GM23338 (cell line): ENCODE measurements around the gene PACS1. TPM values are rescaled to one million over a fixed set of nuclear protein-coding genes. Genes with fewer than 3 reads are reported as not detected.

Source experiments
- CREB1 ChIP-seq: fragments of 250-450 bp; sonication (Bioruptor Pico); IDR thresholded peaks from 2 replicates; pipeline ENCODE4 v1.5.0; 2020; ENCODE audit warnings: low read depth, mild to moderate bottlenecking, moderate library complexity
- JUNB ChIP-seq: IDR thresholded peaks from one replicate; pipeline ENCODE4 v1.6.1; 2016; ENCODE audit warnings: antibody characterized with exemption; ENCODE audit not compliant: unreplicated experiment
- NANOG ChIP-seq: IDR thresholded peaks from 2 replicates; pipeline ENCODE4 v1.6.1; 2016; ENCODE audit warnings: antibody characterized with exemption, borderline replicate concordance
- POLR2AphosphoS5 ChIP-seq: IDR thresholded peaks from 2 replicates; pipeline ENCODE4 v1.6.1; 2016; ENCODE audit warnings: antibody characterized with exemption, low read depth
- STAT1 ChIP-seq: IDR thresholded peaks from one replicate; pipeline ENCODE4 v1.6.1; 2016; ENCODE audit warnings: antibody characterized with exemption; ENCODE audit not compliant: unreplicated experiment
- ZNF462 ChIP-seq: fragments of 250-450 bp; sonication (Bioruptor Pico); IDR thresholded peaks from 2 replicates; pipeline ENCODE4 v1.5.0; 2020; ENCODE audit warnings: mild to moderate bottlenecking, moderate library complexity
- polyA plus RNA-seq: library from polyadenylated mRNA; unstranded; fragments of >200 nt; fragmentation: Nextera tagmentation; extraction: Ambion mirVana; gene quantifications from 2 replicates; pipeline ENCODE4 v1.2.1, GENCODE V29; 2016
- total RNA-seq: library from RNA; depleted of rRNA; stranded (reverse); fragments of >200 nt; shearing (Covaris generic); gene quantifications from 2 replicates; pipeline ENCODE4 v1.2.3, GENCODE V29; 2014
- TF ChIP-seq, protein P1 (sequence below): IDR thresholded peaks from one replicate; pipeline ENCODE4 v1.6.1; 2018; ENCODE audit warnings: antibody characterized with exemption; ENCODE audit not compliant: unreplicated experiment

The PACS1 gene
- total and polyA plus RNA-seq, 2 experiments from 2014 or later = 8.0 to 37.5 TPM

DNA sequence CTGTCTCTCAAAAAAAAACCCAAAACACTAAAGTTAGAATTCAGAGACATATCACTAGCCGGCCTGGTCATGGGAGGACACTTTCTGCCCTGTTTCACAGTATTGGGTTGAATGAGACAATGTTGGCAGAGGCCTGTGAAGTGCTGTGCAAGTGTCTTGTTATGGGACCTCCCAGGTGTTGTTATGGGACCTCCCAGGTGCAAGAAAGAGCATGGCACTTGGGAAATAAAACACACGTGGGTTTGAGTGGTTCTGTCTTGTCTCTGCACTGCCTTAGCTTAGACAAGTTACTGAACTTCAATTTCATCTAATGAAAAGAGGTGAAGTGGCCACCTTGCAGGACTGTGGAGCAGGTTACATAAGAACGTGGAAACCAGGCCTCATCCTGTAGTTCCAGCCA is 169.4 kb downstream of the PACS1 start (continued):
- TF ChIP-seq ZNF462 (no peak), STAT1 (no peak), JUNB (no peak), POLR2AphosphoS5 (no peak), CREB1 (CRISPR knock-in tag) (no peak), NANOG (no peak)
- TF ChIP-seq, protein P1, sequence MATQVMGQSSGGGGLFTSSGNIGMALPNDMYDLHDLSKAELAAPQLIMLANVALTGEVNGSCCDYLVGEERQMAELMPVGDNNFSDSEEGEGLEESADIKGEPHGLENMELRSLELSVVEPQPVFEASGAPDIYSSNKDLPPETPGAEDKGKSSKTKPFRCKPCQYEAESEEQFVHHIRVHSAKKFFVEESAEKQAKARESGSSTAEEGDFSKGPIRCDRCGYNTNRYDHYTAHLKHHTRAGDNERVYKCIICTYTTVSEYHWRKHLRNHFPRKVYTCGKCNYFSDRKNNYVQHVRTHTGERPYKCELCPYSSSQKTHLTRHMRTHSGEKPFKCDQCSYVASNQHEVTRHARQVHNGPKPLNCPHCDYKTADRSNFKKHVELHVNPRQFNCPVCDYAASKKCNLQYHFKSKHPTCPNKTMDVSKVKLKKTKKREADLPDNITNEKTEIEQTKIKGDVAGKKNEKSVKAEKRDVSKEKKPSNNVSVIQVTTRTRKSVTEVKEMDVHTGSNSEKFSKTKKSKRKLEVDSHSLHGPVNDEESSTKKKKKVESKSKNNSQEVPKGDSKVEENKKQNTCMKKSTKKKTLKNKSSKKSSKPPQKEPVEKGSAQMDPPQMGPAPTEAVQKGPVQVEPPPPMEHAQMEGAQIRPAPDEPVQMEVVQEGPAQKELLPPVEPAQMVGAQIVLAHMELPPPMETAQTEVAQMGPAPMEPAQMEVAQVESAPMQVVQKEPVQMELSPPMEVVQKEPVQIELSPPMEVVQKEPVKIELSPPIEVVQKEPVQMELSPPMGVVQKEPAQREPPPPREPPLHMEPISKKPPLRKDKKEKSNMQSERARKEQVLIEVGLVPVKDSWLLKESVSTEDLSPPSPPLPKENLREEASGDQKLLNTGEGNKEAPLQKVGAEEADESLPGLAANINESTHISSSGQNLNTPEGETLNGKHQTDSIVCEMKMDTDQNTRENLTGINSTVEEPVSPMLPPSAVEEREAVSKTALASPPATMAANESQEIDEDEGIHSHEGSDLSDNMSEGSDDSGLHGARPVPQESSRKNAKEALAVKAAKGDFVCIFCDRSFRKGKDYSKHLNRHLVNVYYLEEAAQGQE = no peak
